Skeletal muscle cell (primary cell): Measurements from ENCODE around the gene KCNQ1OT1.

Experiments used
- DNase-seq: peaks from one replicate; pipeline ENCODE4 v3.0.0-alpha.2; 2010; ENCODE audit warnings: low read depth
- H3K4me3 ChIP-seq: 2 replicates; pipeline ENCODE4 v1.5.1; 2011; ENCODE audit warnings: low read depth, mild to moderate bottlenecking, control low read depth, low read length, moderate library complexity

The KCNQ1OT1 gene

GRCh38 chr11:2590131-2590964 is 109.4 kb downstream of the KCNQ1OT1 start:
- H3K4me3 ChIP-seq: no peak overlapping the region
- DNase-seq: no peak

GRCh38 chr11:2589538-2589934 is 110.3 kb downstream of the KCNQ1OT1 start:
- no peak for DNase-seq
- no peak overlapping the region for H3K4me3 ChIP-seq

DNA sequence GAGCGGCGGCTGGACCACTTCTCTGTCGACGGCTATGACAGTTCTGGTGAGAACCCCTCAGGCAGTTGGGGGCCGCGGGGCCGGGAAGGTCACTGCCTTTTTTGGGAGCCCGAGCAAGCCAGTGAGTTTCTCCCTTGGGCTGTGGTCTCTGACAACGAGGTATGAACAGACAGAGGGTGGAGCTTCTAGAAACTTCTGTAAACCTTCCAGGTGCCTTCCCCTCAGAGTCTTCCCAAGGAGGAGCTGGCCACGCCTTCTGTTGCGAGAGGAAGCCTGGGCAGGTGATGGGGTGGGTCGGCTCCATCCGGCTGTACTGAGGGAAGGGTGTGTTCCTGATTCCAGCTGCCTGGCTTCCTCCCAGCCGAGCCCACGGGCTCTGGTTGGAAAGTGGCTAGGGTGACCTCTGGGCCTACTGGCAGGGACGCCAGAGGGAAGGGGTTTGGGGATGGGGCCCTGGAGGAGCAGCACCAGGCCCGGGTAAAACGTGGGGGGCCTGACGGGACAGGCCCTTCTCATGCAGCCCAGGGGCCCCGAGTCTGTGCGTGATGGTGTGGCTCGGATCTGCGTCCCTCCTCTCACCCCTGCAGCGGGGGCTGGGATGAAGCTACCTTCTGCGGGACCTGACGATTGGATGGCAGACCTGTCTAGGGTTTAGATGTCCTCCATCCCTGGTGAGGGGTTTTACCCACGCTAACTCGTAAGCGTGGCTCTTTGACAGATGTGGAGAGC is 110.8 kb downstream of the KCNQ1OT1 start:
- no peak for DNase-seq
- H3K4me3 ChIP-seq: no peak overlapping the region

GRCh38 chr11:2587976-2588748 is 111.6 kb downstream of the KCNQ1OT1 start:
- H3K4me3 ChIP-seq: no peak overlapping the region
- no peak for DNase-seq

DNA sequence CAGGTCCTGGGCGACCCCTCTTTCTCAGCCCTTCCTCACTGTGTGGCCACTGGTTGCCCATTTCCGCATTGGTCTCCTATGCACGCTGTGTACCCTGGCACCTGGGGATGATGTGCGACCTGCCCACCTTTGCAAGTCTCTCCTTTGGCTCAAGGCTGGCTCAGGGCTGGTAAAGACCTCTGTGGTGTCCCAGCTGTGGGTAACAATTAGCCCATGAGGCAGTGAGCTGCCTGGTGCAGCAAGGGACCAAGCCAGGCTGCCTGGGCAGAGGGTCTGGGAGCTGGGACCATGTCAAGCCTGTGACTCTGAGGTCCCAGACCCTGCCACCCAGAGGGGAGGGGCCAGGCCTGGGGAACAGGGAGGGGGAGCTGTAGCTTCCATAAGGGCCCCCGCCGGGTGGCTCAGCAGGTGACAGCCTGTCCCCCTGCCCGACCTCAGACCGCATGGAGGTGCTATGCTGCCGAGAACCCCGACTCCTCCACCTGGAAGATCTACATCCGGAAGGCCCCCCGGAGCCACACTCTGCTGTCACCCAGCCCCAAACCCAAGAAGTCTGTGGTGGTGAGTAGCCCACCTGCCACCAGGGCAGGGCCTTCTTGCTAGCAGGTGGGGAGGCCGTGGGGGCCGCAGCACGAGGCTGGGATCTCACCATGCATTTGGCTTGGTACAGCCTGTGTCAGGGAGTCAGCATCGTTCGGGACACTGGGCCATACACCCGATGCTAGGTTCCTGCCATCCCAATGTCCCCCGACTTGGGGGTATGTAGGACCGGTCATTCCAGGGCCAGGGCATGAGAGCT is 112.5 kb downstream of the KCNQ1OT1 start:
- no peak overlapping the region for H3K4me3 ChIP-seq
- no peak for DNase-seq

DNA sequence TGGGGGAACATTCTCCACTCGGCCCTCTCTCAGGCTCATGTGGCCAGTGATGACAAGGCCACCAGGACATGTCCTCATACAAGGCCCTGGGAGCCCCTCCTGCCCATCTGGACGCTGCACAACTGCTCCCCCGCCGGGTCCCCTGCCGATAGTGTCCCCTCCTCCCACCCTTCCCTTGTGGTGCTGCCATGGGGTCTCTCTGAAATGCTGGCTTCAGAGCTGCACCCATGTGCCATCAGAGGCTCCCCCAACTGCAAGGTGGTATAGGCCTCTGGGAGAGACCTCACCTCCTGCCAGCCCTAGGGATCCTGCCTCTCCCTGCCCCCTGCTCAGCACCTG is 113.0 kb downstream of the KCNQ1OT1 start:
- H3K4me3 ChIP-seq: no peak overlapping the region
- no peak for DNase-seq

- DNase-seq: no peak
These were observed 113.6 kb downstream of the KCNQ1OT1 start for GRCh38 chr11:2586087-2586792.

DNA sequence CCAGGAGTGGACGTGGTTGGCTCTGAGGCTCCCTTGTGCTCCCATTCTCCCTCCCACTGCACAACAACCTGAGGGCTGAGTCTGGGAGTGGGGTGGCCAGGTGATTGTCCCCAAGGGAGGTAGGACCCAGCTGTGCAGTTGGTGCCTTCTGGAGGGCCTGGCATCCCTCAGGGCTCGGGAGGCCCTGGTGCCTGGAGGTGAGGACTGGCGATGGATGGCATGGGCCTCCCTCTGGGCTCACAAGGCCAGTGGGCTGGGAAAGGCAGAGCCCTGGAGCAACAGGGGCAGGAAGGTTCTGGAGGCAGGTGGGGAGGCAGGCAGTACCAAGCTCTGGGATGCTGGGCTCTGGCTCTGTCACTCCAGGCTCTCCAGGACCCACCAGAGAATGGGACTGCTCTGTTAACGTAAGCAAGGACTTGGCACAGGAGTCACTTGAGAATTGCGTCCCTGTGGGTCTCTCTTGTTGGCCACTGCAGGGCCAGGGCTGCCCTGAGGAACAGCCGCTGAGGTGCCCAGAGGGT is 114.2 kb downstream of the KCNQ1OT1 start:
- H3K4me3 ChIP-seq: no peak overlapping the region
- no peak for DNase-seq

More at GRCh38 chr11:2586087-2586792, 113.6 kb downstream of the KCNQ1OT1 start:
- no peak overlapping the region for H3K4me3 ChIP-seq

DNA sequence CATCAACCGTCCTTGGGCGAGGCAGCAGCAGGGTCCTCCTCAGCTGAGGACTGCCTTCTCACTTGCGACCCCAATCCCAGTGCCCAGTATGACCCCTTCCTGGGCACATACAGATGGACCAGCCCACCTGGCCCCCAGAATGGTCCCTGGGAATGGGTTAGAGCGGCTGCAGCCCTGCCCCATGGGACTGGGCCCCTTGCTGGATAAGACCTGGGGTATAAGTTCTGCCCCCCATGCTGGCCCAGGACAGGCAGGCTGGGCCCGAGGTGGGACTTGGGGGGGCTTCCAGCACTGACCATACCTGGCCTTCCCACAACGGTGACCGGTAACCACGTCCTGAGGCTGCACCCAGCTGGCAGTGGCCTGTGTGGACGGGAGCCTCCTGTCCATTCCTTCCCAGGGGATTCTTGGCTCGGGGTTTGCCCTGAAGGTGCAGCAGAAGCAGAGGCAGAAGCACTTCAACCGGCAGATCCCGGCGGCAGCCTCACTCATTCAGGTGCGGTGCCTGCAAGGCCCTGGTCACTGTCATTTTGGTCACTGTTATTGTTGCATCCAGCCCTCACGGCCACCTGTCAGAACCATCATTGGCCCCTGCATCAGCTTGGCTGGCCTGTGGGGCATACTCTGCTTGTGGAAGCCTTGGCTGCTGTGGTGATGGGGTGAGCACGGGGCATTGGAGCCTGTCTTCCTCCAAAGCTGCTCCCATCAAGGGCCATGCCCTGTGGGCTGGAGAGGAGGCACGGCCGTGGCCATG is 114.8 kb downstream of the KCNQ1OT1 start:
- no peak overlapping the region for H3K4me3 ChIP-seq
- no peak for DNase-seq

DNA sequence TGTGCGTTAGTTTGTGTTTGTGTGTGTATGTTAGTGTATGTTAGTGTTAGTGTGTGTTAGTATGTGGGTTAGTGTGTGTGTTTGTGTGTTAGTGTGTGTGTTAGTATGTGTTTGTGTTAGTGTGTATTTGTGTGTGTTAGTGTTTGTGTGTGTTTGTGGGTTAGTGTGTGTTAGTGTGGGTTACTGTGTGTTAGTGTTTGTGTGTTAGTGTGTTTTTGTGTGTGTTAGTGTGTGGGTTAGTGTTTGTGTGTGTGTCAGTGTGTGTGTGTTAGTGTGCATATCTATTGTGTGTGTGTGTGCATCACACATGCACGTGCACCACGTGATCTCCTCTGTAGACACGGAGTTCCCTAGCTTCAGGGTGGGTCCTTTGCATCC is 115.4 kb downstream of the KCNQ1OT1 start:
- no peak for DNase-seq
- H3K4me3 ChIP-seq: no peak overlapping the region

DNA sequence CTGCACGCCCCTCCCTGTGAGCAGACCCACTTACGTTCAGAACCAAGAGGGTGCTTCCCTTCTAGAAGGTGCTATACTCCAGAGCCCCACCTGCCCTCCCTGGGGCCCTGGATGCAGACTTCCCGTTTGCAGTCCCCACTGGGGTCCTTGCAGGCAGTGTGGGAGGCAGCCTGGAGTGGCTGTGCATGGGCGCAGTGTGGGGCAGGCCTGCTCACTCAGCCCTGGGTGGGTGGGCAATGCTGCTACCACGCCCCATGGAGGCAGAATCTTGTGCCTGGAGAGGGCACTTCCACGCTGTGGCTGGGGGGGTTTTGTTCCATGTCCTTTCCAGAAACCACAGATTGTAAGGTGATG is 116.2 kb downstream of the KCNQ1OT1 start:
- no peak overlapping the region for H3K4me3 ChIP-seq
- DNase-seq: no peak

DNA sequence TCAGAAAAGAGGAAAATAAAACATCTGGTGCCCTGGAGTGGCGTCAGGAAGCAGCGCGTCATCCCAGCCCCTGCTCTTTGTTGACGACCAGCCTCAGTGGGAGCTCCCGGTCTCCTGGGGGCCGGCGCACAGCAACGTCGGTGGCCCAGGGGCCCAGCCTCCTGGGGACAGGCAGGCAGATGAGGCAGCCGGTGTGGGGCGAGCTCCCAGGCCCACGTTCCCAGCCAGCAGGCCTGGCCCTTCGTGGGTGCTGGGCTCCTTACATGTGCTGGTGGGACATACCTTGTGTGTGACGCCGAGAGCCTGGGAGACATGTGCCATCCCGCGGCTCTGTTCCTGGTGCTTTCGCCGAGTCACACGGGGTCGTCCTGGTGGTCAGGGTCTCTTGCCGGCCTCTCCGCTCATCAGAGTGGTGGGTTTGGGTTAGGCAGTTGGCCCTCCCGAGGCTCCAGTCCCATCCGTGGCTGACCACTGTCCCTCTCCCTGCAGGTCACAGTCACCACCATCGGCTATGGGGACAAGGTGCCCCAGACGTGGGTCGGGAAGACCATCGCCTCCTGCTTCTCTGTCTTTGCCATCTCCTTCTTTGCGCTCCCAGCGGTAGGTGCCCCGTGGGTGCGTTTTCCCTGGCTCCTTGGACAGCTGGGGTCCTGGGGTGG is 116.7 kb downstream of the KCNQ1OT1 start:
- no peak overlapping the region for H3K4me3 ChIP-seq
- DNase-seq: no peak

GRCh38 chr11:2582351-2582945 is 117.3 kb downstream of the KCNQ1OT1 start:
- DNase-seq: no peak
- no peak overlapping the region for H3K4me3 ChIP-seq

- DNase-seq: no peak
- H3K4me3 ChIP-seq: no peak overlapping the region
These were observed 117.9 kb downstream of the KCNQ1OT1 start for GRCh38 chr11:2581931-2582350.

DNA sequence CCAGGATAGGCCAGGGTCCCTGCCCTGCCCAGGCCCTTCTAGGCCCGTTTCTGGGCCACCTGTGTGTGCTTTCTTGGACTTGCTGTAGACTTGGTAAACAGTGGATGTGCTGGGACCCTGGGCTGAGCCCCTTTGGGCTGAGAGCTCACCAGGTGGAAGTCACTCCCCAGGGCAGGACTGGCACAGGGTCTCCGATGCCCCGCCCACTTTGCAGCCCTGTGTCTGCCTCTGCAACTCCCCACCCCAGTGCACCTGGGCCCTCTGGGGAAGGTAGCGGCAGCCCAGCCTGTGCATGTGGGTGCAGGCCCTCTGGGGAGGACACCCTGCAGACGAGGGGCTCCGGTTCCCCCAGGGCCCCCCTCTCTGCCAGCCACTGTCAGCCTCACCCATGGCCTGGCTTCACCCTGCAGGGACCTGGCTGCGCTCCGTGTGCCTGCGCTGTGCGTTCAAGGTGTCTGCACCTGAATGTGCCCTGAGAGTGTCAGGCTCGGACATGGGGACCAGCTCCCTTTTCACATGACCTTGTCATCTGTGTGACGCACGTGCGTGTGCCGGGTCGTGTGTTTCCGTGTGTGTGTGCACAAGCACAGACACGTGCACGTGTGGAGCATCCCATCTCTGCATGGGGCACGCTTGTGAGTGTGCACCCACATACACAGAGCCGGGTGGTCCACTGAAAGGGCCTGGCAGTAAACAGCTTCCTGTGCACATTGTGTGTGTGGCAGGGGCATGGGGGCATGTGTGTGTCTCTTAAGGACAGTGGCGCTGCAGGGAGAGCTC is 118.5 kb downstream of the KCNQ1OT1 start:
- no peak for DNase-seq

GRCh38 chr11:2580571-2581001 is 119.2 kb downstream of the KCNQ1OT1 start:
- DNase-seq: no peak
- no peak overlapping the region for H3K4me3 ChIP-seq

More for the DNA sequence above, 118.5 kb downstream of the KCNQ1OT1 start:
- H3K4me3 ChIP-seq: no peak overlapping the region
